ENCODE results near the gene SLN.

- TF ChIP-seq, protein P1, sequence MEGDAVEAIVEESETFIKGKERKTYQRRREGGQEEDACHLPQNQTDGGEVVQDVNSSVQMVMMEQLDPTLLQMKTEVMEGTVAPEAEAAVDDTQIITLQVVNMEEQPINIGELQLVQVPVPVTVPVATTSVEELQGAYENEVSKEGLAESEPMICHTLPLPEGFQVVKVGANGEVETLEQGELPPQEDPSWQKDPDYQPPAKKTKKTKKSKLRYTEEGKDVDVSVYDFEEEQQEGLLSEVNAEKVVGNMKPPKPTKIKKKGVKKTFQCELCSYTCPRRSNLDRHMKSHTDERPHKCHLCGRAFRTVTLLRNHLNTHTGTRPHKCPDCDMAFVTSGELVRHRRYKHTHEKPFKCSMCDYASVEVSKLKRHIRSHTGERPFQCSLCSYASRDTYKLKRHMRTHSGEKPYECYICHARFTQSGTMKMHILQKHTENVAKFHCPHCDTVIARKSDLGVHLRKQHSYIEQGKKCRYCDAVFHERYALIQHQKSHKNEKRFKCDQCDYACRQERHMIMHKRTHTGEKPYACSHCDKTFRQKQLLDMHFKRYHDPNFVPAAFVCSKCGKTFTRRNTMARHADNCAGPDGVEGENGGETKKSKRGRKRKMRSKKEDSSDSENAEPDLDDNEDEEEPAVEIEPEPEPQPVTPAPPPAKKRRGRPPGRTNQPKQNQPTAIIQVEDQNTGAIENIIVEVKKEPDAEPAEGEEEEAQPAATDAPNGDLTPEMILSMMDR (IDR thresholded peaks at IDR 0.05; ENCODE audit: extremely low read depth in 1 of 2, insufficient read depth in 1 of 2, low read depth in 1 of 2, low read length in 2 of 2), result no peak
- no peak for TF ChIP-seq GATA2 (IDR thresholded peaks at IDR 0.05; ENCODE audit: insufficient read depth, insufficient read length, low read depth, low read length)
- TF ChIP-seq POLR2A (IDR thresholded peaks at IDR 0.05; ENCODE audit: low read depth, low read length), result no peak
- no peak for TF ChIP-seq POLR2AphosphoS5 (IDR thresholded peaks at IDR 0.05; ENCODE audit: insufficient read depth, low read depth, low read length)
- TF ChIP-seq FOS (IDR thresholded peaks at IDR 0.05; ENCODE audit: borderline replicate concordance, insufficient read depth, low read length), result no peak
- TF ChIP-seq EZH2 (IDR thresholded peaks at IDR 0.05; ENCODE audit: borderline replicate concordance, low read depth, low read length, severe bottlenecking), result no peak
- TF ChIP-seq JUN (IDR thresholded peaks at IDR 0.05; ENCODE audit: borderline replicate concordance, insufficient read depth, insufficient read length, low read depth), result no peak
- no peak for TF ChIP-seq MYC (IDR thresholded peaks at IDR 0.05; ENCODE audit: low read depth, low read length)
- TF ChIP-seq, protein P2, sequence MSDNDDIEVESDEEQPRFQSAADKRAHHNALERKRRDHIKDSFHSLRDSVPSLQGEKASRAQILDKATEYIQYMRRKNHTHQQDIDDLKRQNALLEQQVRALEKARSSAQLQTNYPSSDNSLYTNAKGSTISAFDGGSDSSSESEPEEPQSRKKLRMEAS (IDR thresholded peaks at IDR 0.05; ENCODE audit: insufficient read depth, insufficient read length), result no peak
These were observed 28.4 kb upstream of the SLN start for GRCh38 chr11:107740271-107740670.

Data from endothelial cell of umbilical vein (primary cell).